ENCODE data around the gene FBXO10.
A peak's percentile ranks its signal among the peaks of the same experiment; 100 is the strongest.
"Not testable (repeated sequence)": the region's sequence is repeated elsewhere in the genome, so short reads cannot be mapped to it uniquely, and the experiment has no call there.

The FBXO10 gene, protein sequence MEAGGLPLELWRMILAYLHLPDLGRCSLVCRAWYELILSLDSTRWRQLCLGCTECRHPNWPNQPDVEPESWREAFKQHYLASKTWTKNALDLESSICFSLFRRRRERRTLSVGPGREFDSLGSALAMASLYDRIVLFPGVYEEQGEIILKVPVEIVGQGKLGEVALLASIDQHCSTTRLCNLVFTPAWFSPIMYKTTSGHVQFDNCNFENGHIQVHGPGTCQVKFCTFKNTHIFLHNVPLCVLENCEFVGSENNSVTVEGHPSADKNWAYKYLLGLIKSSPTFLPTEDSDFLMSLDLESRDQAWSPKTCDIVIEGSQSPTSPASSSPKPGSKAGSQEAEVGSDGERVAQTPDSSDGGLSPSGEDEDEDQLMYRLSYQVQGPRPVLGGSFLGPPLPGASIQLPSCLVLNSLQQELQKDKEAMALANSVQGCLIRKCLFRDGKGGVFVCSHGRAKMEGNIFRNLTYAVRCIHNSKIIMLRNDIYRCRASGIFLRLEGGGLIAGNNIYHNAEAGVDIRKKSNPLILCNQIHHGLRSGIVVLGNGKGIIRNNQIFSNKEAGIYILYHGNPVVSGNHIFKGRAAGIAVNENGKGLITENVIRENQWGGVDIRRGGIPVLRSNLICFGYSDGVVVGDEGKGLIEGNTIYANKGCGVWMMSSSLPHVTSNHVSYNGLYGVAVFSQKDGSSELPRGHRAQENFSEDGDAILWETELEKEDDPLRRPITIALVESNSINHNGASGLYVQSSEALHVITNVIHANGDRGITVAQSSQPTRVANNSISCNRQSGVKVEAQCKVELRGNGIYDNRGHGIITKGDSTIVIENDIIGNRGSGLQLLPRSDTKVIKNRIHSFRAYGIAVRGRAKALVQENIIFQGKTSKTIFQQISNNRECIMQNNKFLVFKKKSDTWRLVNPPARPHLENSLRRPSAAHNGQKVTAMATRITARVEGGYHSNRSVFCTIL

DNA sequence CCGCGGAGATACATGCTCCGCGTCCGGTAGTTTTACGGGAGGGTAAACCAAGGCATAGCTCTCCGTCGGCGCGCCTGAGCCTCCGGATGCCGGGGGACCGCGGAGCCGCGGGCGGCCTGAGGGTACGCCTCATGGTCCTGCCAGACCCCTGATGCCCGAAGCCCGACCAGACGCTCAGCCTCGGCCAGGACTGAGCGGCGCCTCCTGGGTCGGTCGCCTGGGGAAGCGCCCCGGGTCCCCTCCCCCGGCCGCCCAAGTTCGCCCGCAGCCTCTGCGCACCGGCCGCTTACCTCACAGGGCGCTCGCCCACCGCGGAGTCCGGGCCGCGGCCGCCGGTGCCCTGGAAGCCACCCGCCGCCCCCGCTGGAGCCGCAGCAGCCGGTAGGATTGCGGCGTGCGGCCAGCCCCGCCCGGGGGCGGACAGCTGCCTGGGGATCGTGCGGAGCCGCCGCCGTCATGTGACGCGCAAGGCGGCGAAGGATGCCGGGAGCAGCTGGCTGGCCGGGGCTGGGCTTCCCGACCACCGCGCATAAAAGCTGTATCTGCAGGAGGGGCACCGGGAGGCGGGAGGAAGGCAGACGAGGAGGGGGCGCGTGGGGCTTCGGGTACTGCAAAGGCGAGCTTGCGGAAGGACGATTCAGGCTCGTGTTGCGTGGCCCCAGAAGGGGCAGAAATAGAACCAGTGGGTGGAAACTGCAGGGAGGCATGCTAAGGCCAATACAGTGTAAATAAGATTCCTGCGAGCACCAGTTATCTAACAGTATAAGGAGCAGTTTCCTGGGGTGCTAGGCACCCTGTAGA is at the start of gene FBXO10:
TSS of gene FBXO10 (minus strand) at position 460 of the 801 bp plus-strand sequence. CDS start 34,612 bp downstream, outside the sequence.
- DNase-seq, result peak; percentile 23

DNA sequence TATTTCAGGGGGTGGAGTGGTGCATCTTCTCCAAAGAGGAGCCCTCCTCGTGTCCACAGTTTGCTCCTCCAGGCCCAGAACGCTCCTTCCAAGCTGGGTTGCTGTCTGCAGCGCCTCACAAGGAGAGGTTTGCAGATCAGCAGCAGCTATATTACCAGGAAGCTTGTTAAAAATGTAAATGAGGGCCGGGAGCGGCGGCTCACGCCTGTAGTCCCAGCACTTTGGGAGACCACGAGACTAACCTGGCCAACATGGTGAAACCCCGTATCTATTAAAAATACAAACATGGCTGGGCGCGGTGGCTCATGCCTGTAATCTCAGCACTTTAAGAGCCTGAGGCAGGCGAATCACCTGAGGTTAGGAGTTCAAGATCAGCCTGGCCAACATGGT is 49.6 kb upstream of the FBXO10 start:
- DNase-seq, result no peak

DNA sequence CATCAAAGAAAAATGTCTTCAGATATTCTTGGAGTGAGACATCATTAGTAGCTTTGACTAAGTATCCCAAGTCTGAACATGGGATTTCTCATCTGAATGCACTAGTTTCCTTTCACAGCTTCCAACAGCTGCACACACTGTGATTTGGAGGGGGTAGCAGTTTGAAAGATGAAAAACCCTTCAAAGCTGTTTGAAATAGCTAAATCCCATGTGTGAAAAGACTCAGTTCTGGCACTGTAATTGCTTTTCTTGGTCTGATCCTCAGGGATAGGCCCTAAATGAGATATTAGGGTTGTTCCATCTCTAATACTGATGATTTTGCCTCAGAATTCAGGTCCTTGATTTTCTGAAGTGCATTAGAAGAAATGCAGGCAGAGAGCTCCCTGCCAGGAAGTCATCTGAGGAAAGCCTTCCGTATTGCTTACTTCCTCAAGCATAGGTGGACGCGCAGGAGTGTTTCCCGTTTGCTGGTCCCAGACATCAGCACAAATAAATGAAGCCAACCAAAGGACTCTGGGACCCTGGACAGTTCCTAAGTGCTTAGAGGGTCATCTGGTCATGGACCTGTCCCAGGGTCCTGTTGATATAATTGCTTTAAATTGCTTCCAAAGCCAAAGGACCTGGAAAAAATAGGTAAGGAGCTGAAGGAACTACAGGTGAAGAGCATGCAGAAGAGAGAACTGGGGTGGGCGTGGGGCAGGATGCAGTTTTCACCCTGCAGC is 49.0 kb upstream of the FBXO10 start:
- DNase-seq, result no peak

DNA sequence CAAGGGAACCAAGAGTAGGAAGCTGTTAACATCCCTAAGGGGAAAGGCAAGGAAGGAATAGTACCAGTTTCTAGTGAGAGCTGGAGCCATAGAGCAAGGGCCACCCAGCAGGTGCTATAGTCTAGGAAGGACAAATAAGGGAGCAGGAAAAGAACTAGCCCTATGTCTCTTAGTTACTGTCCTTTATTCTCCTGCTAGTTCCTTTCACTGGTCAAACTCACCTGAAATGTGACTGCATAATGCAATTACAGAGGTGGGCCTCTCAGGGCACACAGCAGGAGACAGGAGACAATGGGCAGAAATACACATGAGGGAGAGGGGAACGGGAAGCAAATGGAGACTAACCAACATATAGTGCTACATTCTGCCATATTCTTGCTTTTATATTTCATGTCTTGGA is 47.9 kb upstream of the FBXO10 start:
- DNase-seq, result no peak

DNA sequence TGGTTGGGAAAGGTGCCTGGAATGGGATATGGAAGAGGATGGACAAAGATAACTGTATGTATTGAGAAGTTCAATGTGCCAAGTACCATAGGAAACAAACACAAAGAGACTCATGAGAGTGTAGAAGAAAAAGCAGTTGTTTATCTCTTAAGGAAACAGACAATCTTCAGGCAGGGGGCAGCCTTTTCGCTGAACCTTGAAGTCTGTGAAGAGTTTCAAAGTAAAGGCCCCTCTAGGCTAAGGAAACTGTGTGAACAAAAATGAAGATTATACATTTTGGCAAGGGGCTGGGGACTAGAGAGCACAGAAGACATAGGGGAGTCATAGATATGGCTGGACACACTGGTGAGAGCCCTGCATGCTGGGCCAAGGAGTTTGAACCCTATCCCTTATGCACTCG is 47.1 kb upstream of the FBXO10 start:
- DNase-seq, result no peak

DNA sequence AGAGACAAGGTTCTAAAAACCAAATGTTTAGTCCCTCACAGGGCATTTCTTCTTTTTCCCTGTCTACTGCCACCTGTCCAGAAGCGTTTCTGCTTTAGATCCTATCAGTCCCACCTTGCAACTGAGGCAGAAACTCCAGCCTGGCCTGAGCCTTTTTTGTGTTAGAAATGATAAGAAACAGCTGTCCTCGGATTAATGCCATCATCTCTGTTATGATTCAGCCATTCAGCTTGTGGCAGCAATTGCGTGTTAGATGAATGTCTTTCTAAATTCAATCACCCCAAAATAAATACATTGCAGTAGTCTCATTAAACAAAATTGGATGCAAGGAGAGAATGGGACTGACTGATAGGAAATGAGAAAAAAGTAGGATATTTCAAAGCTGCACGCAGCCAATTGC is 46.3 kb upstream of the FBXO10 start:
- no peak for DNase-seq

DNA sequence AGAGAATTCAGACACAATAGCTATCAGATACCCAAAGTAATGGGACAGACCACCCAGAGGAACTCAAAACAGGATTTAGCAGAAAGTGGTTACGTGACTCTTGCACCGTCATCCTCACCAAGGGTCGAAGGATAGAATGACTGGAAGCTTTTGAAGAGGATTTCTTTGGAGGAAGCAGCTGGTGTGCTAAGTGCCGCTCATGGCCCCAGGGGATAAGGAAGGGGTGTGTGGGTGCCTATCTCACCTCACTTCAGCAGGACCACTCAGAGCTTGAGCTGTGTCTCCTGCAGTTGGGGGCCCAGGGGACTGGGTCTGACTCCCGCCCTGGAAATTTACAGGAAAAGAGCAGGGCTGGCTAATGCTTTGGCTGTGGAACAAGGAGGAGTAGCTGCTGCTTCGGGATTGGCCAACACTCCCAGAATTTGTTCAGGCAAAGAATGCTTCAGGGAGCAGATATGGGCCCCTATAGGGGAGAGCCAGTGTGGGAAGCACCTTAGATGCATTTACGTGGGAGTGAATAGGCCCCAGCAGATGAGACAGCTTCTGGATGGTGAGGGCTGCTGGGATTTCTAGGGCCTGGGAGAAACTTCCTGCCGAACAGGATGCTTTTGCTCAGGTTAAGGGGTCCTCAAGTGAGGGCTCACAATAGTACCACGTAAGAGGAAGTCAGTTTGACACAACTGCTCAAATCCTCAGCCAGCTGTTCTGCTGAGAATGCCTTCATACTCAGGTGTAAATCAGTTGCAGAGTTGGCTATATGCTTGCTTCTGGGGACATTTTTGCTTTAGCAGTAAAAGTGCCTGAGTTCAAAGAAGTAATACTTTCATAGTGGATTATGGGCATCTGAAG is 45.3 kb upstream of the FBXO10 start:
- no peak for DNase-seq

DNA sequence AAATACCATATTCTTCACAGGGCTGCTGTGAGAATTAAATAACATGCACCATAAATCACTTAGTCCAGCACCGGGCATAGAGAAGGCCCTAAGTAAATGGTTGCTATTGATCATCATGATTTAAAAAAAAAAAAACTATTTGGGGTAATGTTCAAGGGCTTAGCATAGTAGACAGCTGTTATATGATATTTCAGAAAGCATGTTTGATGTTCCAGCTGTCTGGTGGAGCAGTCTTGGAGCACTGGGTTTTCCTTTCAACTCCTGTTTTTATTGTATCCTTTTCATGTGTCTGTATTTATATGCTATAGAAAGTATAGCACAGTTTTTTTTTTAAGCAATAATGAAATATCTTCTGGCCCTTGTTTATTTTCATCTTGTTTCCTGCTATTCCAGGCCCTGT is 44.2 kb upstream of the FBXO10 start:
- no peak for DNase-seq

DNA sequence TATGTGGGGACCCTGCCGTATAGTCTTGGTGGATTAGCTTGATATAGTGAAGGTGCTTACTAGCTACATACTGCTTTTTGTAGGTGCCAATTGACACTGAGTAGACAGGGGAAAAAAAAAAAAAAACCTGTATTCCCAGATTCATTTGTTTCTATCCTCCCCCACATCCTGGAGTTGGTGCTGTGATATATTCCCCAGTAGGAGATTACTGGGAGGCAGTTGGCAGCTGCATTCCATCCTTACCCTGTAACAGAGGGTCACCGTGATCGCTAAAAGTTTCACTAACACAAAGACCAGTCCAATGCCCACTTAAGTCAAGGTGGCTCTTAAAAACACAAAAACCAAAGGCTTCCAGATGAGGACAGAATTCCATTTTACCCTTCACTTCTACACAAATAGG is 43.6 kb upstream of the FBXO10 start:
- DNase-seq, result no peak

DNA sequence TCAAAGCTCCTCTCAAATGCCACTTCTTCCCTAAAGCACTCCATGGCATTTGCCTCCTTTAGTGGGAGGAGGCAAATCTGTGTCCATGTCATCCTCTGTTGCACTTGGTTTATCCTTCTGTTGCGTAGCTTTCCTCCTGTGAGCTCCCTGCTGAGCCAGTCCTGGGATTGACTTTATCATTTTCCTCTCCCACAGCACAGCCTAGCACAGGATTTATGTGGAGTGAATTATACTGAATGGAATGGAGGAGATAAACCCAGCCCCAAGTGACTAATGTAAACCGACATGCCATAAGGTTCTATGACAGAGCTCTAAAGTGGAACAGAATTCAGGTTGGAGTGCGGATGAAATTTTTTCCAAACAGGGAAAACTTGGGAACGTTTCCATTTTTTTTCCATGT is 42.6 kb upstream of the FBXO10 start:
- no peak for DNase-seq

DNA sequence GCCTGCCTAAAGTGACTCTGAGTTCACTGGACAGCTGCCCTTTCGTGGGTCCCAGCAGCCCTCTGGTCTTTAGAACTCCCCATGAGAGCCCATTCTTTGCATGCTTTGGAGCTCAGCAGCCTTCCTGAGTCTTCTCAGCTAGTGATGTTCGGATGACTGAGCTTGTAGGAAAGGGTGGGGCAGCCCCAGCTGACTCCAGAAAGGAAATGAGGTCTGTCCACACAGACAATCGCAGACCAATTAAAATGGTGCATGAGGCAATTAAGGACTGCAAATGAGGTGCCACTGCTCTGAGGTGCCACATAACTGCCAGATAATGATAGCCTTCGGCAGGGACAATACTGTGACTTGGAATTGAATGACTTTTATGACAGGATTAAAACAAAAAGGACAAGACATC is 41.7 kb upstream of the FBXO10 start:
- DNase-seq, result no peak

DNA sequence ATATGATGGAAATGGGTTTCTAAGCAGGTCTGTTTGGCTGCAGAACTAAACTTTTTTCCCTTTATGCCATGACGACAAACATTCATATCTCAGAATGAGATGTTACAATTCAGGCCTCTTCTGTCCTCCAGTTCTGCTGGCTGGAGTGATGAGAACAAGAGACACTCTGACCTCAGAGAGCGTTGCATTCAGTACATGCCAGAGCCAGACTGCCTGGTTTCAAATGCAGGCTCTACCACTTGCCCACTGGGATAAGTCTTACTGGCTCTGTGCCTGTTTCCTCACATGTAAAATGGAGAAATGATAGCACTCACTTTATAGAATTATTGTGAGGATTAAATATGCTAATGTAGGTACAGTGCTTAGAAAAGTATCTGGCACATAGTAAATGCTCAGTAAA is 41.0 kb upstream of the FBXO10 start:
- no peak for DNase-seq

DNA sequence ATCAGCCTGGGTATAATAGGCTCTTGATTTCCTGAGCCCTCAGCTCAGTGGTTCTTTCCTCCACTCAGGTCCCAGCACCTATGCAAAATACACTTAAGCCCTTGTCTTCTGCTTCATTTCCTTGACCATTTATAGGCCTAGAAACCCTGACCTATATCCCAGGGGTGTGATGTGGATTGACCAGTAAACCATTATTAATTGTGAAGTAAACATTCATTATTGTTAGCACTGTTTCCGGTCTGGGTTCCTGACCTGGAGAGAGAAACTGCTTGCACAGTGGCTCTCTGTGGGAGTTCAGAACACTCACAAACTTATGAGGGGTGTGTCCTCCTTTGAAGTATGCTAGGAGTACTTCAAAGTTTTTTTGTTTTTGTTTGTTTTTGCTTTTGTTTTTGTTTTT is 35.8 kb upstream of the FBXO10 start:
- DNase-seq, result no peak

DNA sequence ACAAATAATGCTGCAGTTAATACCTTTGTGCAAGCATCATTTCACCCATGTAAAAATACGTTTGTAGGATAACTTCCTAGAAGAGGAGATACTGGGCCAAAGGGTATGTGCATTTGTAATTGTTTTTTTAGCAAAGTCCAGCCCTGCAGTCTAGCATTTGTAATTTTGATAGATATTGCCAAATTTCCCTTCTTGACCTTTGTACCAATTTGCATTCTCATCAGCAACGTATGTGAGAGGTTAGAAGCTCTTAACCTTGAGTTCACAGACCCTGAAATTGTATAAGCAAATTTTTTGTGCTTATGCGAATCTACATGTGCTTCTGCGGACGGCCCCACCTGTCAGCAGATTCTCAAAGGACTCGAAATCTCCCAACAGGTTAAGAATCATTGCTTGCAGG is 34.8 kb upstream of the FBXO10 start:
- DNase-seq, result no peak

DNA sequence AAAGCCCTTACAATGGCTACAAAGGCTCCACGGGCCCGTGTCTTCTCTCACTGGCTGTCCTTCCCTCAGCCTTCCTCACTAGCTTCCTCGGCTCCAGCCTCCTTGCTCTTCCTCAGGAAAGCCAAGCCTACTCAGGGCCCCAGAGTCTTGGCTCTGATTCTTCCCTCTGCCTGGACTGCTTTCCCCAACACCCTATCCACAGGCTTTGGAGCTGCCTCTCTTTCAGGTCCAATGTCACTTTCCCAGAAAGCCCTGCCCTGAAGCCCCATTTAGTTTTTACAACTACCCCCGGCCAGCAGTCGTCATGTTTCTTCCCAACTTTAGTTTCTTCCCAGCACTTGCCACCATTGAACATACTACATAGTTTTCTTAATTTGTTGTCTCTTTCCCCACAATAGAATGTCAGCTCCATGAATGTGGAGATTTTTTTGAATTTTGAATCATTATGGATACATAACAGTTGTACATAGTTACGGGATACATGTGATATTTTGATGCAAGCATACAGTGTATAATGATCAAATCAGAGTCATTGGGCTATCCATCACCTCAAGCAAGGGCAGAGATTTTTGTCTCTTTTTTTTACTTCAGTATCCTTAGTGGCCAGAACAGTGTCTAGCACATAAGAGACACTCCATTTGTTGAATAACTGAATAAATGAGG is 33.7 kb upstream of the FBXO10 start:
- no peak for DNase-seq

DNA sequence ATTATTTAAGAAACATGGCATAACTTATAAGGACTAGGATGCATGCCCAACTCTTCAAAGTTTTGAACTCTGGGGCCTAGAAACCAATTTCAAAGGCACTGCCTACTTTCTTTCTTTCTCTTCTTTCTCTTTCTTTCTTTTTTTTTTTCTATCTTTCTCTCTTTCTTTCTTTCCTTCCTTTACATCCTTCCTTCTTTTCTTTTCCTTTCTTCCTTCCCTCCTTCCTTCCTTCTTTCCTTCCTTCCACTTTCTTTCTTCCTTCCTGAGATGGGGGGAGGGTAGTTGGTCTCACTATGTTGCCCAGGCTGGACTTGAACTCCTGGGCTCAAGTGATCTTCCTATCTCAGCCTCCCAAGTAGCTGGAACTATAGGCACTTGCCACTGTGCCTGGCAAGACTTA is 32.1 kb upstream of the FBXO10 start:
- no peak for DNase-seq

DNA sequence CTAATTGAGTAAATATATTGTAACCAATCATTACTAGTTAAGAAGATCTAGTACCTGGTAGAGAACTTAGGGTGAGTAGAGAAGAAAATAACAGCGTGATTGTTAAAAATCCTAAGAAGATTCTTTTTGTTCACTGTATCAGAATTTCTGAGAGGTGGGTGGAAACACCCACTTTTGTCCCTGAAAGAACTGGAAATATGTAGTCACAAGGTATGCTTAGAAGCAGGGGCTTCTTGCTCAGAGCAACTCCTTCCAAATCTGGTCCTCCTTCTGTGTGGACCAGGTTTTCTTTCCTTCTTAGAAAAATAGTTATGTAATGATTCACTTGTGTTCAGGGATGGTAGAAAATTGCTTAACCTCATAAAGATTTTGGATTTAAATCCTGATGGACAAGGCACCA is 28.1 kb upstream of the FBXO10 start:
- no peak for DNase-seq

DNA sequence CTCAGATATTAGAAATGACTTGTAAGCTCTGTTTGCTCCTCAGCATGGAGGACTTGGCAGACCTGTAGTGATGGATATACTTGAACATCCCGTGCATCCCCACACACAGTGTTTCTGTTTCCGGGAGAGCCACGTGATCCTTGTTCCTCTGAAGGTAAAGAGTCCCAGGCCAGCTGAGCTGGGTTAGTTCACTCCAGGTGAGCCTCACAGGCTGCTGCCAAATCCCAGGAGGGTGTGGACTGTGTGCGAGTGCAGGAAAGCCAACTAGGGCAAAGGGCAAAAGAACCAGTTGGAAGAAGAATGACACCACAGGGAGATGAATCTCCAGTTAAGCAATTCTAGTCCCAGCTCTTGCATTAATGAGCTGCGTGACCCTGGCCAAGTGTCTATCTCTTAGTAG is 26.6 kb upstream of the FBXO10 start:
- no peak for DNase-seq

DNA sequence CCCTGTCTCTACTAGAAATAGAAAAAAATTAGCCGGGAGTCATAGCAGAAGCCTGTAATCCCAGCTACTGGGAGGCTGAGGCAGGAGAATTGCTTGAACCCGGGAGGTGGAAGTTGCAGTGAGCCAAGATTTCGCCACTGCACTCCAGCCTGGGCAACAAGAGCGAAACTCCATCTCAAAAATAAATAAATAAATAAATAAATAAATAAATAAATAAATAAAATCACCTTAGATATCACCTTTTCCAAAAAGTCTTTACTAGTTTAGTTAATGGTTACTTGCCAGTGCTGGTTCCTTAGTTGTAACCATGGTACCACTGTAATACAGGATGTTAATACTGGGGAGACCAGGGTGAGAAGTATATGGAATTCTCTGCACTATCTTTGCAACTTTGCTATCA is 25.9 kb upstream of the FBXO10 start:
- DNase-seq, result not testable (repeated sequence)

DNA sequence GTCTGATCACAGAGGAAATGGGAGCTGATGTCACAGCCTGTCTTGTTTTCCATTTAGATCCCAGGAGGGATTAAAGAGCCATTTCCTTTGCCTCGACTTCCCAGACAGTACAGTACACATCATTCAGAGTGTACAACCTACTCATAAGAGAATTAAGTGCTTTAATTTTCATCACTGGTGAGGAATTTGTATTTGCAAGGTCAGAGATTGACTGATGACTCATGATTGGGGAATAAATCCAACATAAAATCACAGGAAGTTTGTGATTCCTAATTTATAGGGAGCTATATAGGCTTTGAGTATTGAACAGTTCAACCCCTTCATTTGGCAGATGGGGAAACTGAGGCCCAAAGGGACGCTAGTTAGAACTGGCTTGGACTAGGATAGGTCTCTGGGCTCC is 20.3 kb upstream of the FBXO10 start:
- no peak for DNase-seq

DNA sequence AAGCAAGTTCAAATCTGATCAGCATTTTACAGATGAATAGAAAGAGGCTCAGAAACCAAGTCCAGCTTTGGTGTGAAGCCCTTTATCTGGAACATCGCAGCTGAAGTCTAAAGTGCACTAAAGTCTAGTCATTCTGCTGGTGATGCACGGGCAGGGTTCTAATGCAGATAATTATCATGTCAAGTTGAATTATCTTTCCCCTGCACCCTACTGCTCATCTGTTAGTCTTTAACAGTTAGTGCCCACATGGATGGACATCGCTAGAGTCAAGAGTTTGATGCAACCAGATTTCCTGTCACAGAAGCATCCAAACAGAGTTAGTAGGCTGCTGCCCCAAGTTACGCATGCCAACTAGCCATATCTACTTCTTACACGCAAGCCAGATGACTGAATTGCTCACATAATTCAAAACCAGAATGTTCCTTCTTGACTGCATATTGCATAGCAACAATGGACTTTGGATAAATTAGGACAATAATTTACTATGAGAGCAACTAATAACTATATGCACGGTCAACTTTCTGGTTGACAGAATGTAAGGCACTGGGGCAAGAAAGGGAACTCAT is 17.8 kb upstream of the FBXO10 start:
- no peak for DNase-seq

Measured in activated CD4-positive, alpha-beta T cell treated with anti-CD3 and anti-CD28 coated beads, Interleukin-2, amount 50 U/mL, for 1 hour (primary cell).